HepG2 (cell line): ENCODE data around the gene WNT10A. TPM values are rescaled to one million over a fixed set of nuclear protein-coding genes. Genes with fewer than 3 reads are reported as not detected.

ENCODE experiments used
- KAT8 ChIP-seq: IDR thresholded peaks from 2 replicates; pipeline ENCODE4 v1.6.1; 2016; ENCODE audit warnings: missing genetic modification reagents, missing compliant biosample characterization
- MLLT10 ChIP-seq: sonication (generic); formaldehyde crosslinking; IDR thresholded peaks from 2 replicates; pipeline ENCODE4 v1.4.0; 2020; ENCODE audit warnings: missing genetic modification reagents
- NFRKB ChIP-seq: fragments of 450-650 bp; IDR thresholded peaks from 2 replicates; pipeline ENCODE4 v1.6.1; 2017
- PCBP2 ChIP-seq: fragments of 200-400 bp; formaldehyde crosslinking; optimal IDR thresholded peaks from 2 replicates; pipeline ENCODE3; 2018; ENCODE audit warnings: low read length, low read depth; ENCODE audit not compliant: poor library complexity, severe bottlenecking
- PLRG1 ChIP-seq: fragments of 450-650 bp; conservative IDR thresholded peaks from 2 replicates; pipeline ENCODE4 v1.6.1; 2016
- SMC3 ChIP-seq: IDR thresholded peaks from 2 replicates; pipeline ENCODE4 v1.6.1; 2011; ENCODE audit warnings: low read length, improper control_type of control experiment
- TARDBP ChIP-seq: sonication (generic); formaldehyde crosslinking; IDR thresholded peaks from 2 replicates; pipeline ENCODE4 v1.8.0; 2022; ENCODE audit warnings: mild to moderate bottlenecking, missing genetic modification reagents
- YEATS2 ChIP-seq: sonication (generic); formaldehyde crosslinking; IDR thresholded peaks from 2 replicates; pipeline ENCODE4 v1.4.0; 2020; ENCODE audit warnings: missing genetic modification reagents, borderline replicate concordance
- ZNF256 ChIP-seq: sonication (generic); formaldehyde crosslinking; conservative IDR thresholded peaks from 2 replicates; pipeline ENCODE4 v1.4.0; 2020; ENCODE audit warnings: missing genetic modification reagents
- ZNF574 ChIP-seq: sonication (generic); formaldehyde crosslinking; IDR thresholded peaks from 2 replicates; pipeline ENCODE4 v1.4.0; 2020; ENCODE audit warnings: missing genetic modification reagents
- ZNF615 ChIP-seq: sonication (generic); formaldehyde crosslinking; IDR thresholded peaks from 2 replicates; pipeline ENCODE4 v1.5.0; 2020; ENCODE audit warnings: mild to moderate bottlenecking, missing genetic modification reagents, borderline replicate concordance
- ZNF672 ChIP-seq: sonication (generic); formaldehyde crosslinking; IDR thresholded peaks from 2 replicates; pipeline ENCODE4 v1.8.1; 2022; ENCODE audit warnings: missing genetic modification reagents
- ZNF704 ChIP-seq: sonication (generic); formaldehyde crosslinking; IDR thresholded peaks from 2 replicates; pipeline ENCODE4 v1.8.1; 2023; ENCODE audit warnings: mild to moderate bottlenecking, inconsistent platforms, moderate library complexity, missing genetic modification reagents, borderline replicate concordance
- polyA plus RNA-seq, 8 experiments: library from polyadenylated mRNA; depleted of rRNA in 3 of 8; stranded (reverse) in 7 of 8; unstranded in 1 of 8; fragments of >200 nt; fragmentation: Illumina TruSeq in 4 of 8; extraction: Trizol in 4 of 8; gene quantifications; 2 replicates each; pipeline versions ENCODE4 v1.2.1 to v1.2.3, GENCODE V29; 2011 to 2016; ENCODE audit warnings: low read depth in 4 of 8, missing spikeins in 1 of 8, mixed read lengths in 1 of 8; ENCODE audit not compliant: insufficient read depth in 1 of 8
- total RNA-seq, 5 experiments: library from RNA; depleted of rRNA; stranded (reverse); fragments of >200 nt; fragmentation: Illumina TruSeq; extraction: Trizol; gene quantifications; 2 replicates each; pipeline ENCODE4 v1.2.3, GENCODE V29; 2016; ENCODE audit warnings: low read depth in 1 of 5
- TF ChIP-seq, protein P1 (sequence below): sonication (generic); formaldehyde crosslinking; IDR thresholded peaks from 2 replicates; pipeline ENCODE4 v1.4.0; 2020; ENCODE audit warnings: missing genetic modification reagents
- TF ChIP-seq, protein P2 (sequence below): IDR thresholded peaks from 2 replicates; pipeline ENCODE4 v1.6.1; 2016; ENCODE audit warnings: control low read depth
- TF ChIP-seq, protein P3 (sequence below): sonication (generic); formaldehyde crosslinking; IDR thresholded peaks from 2 replicates; pipeline ENCODE4 v1.8.0; 2022; ENCODE audit warnings: missing genetic modification reagents, mild to moderate bottlenecking, inconsistent platforms, borderline replicate concordance
- TF ChIP-seq, protein P4 (sequence below): sonication (generic); formaldehyde crosslinking; IDR thresholded peaks from 2 replicates; pipeline ENCODE4 v1.4.0; 2020; ENCODE audit warnings: missing genetic modification reagents

Gene WNT10A
- total and polyA plus RNA-seq, 2 of the 13 experiments (the other 11 are each of a cell fraction or from before 2014, with no cell fraction given) = 0.03 TPM; not detected in 1

- TF ChIP-seq, protein P1, sequence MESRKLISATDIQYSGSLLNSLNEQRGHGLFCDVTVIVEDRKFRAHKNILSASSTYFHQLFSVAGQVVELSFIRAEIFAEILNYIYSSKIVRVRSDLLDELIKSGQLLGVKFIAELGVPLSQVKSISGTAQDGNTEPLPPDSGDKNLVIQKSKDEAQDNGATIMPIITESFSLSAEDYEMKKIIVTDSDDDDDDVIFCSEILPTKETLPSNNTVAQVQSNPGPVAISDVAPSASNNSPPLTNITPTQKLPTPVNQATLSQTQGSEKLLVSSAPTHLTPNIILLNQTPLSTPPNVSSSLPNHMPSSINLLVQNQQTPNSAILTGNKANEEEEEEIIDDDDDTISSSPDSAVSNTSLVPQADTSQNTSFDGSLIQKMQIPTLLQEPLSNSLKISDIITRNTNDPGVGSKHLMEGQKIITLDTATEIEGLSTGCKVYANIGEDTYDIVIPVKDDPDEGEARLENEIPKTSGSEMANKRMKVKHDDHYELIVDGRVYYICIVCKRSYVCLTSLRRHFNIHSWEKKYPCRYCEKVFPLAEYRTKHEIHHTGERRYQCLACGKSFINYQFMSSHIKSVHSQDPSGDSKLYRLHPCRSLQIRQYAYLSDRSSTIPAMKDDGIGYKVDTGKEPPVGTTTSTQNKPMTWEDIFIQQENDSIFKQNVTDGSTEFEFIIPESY (CRISPR knock-in tag) = no peak
- TF ChIP-seq ZNF615 (CRISPR knock-in tag) = no peak
- TF ChIP-seq, protein P2, sequence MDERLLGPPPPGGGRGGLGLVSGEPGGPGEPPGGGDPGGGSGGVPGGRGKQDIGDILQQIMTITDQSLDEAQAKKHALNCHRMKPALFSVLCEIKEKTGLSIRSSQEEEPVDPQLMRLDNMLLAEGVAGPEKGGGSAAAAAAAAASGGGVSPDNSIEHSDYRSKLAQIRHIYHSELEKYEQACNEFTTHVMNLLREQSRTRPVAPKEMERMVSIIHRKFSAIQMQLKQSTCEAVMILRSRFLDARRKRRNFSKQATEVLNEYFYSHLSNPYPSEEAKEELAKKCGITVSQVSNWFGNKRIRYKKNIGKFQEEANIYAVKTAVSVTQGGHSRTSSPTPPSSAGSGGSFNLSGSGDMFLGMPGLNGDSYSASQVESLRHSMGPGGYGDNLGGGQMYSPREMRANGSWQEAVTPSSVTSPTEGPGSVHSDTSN (CRISPR knock-in tag) = no peak
- TF ChIP-seq PCBP2 = no peak
- peak; percentile 59; the same call in 1 of the 2 replicates for TF ChIP-seq ZNF574 (CRISPR knock-in tag)
- 0 out of 2 replicates have a peak, but pooled peaks have one; percentile 83 for TF ChIP-seq ZNF704 (CRISPR knock-in tag)
- no peak for TF ChIP-seq NFRKB
- TF ChIP-seq ZNF672 (CRISPR knock-in tag) = no peak
- TF ChIP-seq MLLT10 (CRISPR knock-in tag) = no peak
- TF ChIP-seq, protein P3, sequence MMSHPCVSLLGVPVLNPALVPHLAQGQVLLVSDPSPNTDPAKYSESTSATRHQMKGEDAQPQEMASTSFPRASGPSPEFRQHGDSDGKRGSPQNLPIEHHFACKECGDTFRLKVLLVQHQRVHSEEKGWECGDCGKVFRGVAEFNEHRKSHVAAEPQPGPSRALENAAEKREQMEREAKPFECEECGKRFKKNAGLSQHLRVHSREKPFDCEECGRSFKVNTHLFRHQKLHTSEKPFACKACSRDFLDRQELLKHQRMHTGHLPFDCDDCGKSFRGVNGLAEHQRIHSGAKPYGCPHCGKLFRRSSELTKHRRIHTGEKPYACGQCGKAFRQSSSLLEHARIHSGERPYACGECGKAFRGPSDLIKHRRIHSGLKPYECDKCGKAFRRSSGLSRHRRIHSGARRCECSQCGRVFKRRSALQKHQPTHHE (CRISPR knock-in tag) = peak; percentile 81; the same call in 1 of the 2 replicates
- no peak for TF ChIP-seq PLRG1
- TF ChIP-seq ZNF256 (CRISPR knock-in tag) = 0 out of 2 replicates have a peak, but pooled peaks have one; percentile 32
- peak; percentile 45; the same call in 1 of the 2 replicates for TF ChIP-seq TARDBP (CRISPR knock-in tag)
- TF ChIP-seq YEATS2 (CRISPR knock-in tag) = no peak
- TF ChIP-seq, protein P4, sequence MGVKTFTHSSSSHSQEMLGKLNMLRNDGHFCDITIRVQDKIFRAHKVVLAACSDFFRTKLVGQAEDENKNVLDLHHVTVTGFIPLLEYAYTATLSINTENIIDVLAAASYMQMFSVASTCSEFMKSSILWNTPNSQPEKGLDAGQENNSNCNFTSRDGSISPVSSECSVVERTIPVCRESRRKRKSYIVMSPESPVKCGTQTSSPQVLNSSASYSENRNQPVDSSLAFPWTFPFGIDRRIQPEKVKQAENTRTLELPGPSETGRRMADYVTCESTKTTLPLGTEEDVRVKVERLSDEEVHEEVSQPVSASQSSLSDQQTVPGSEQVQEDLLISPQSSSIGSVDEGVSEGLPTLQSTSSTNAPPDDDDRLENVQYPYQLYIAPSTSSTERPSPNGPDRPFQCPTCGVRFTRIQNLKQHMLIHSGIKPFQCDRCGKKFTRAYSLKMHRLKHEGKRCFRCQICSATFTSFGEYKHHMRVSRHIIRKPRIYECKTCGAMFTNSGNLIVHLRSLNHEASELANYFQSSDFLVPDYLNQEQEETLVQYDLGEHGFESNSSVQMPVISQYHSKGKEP (CRISPR knock-in tag) = no peak
- peak; percentile 46 for TF ChIP-seq KAT8
- TF ChIP-seq SMC3 = peak; percentile 42; the same call in 1 of the 2 replicates
Measured at GRCh38 chr2:218898109-218898878, 17.6 kb downstream of the WNT10A start (continued).
